ENCODE data around the gene OR6P1.

DNA sequence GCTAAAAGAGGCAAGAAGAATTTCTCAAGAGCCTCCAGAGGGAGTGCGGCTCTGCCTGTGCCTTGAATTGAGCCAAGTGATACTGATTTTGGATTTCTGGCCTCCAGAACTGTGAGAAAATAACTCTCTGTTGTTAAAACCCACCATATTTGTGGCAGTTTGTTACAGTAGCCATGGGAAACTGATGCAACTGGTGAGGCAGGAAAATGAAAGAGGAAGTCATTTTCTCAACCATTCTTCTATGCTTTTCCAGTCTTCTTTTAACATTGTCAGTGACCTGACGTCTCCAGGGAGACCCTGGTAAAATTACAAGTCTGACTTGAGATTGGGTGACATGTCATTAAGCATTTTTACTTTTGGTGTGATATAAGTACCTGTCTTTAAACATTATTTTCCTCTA is 5.8 kb downstream of the OR6P1 start:
- TF ChIP-seq TAF1 (IDR thresholded peaks at IDR 0.05; ENCODE audit: borderline replicate concordance, low read depth, low read length): no peak
- no peak for TF ChIP-seq POLR2AphosphoS5 (IDR thresholded peaks at IDR 0.05; ENCODE audit: low read depth, low read length)
